CD14-positive monocyte (primary cell): ENCODE data around the gene RSPO1. TPM values are rescaled to one million over a fixed set of nuclear protein-coding genes. Genes with fewer than 3 reads are reported as not detected.

ENCODE experiments used
- DNase-seq, 3 donors: peaks; one replicate each; pipeline ENCODE4 v3.0.0-alpha.2; 2011 to 2022
- H2AFZ ChIP-seq: 2 replicates; pipeline ENCODE4 v1.6.0; 2012; ENCODE audit warnings: mild to moderate bottlenecking, low read depth, low read length, inconsistent platforms; ENCODE audit not compliant: insufficient read depth, poor library complexity, severe bottlenecking
- H3K27ac ChIP-seq, 2 donors: 1 replicate in 1 of 2; 2 replicates in 1 of 2; pipeline ENCODE4 v1.5.1; 2012 to 2013; ENCODE audit warnings: low read length in 2 of 2, control low read depth in 1 of 2, inconsistent platforms in 1 of 2, low read depth in 1 of 2, mild to moderate bottlenecking in 1 of 2
- H3K27me3 ChIP-seq, 2 donors: one replicate each; pipeline versions ENCODE4 v1.6.0 to v1.6.1; 2011 to 2013; ENCODE audit warnings: low read length in 2 of 2; ENCODE audit not compliant: control insufficient read depth in 2 of 2, insufficient read depth in 2 of 2
- H3K36me3 ChIP-seq, 2 donors: replicated peaks in 1 of 2; 1 replicate in 1 of 2; 2 replicates in 1 of 2; pipeline versions ENCODE4 v1.5.1 to v1.6.1; 2012 to 2013; ENCODE audit warnings: low read length in 2 of 2, control low read depth in 1 of 2, inconsistent platforms in 1 of 2, mild to moderate bottlenecking in 1 of 2; ENCODE audit not compliant: insufficient read depth in 2 of 2, control insufficient read depth in 1 of 2
- H3K4me1 ChIP-seq, 2 donors: 1 replicate in 1 of 2; 2 replicates in 1 of 2; pipeline versions ENCODE4 v1.5.1 to v1.6.1; 2012 to 2013; ENCODE audit warnings: low read length in 2 of 2, control low read depth in 1 of 2, inconsistent platforms in 1 of 2, mild to moderate bottlenecking in 1 of 2, moderate library complexity in 1 of 2; ENCODE audit not compliant: insufficient read depth in 2 of 2, control insufficient read depth in 1 of 2
- H3K4me2 ChIP-seq: replicated peaks from 2 replicates; pipeline ENCODE3; 2012; ENCODE audit warnings: low read length, moderate library complexity, mild to moderate bottlenecking; ENCODE audit not compliant: poor library complexity, severe bottlenecking; ENCODE audit errors: extremely low read depth
- H3K4me3 ChIP-seq, 3 experiments: fragments of 200-600 bp in 1 of 3; sonication (generic) in 1 of 3; replicated peaks in 1 of 3; 1 replicate in 2 of 3; 2 replicates in 1 of 3; pipeline ENCODE4 v1.5.1; 2011 to 2013; ENCODE audit warnings: low read length in 3 of 3, mild to moderate bottlenecking in 3 of 3, control low read depth in 2 of 3, low read depth in 2 of 3, inconsistent platforms in 1 of 3, moderate library complexity in 1 of 3
- H3K79me2 ChIP-seq: 2 replicates; pipeline ENCODE4 v1.6.0; 2012; ENCODE audit warnings: mild to moderate bottlenecking, control low read depth, inconsistent platforms, low read length, moderate library complexity; ENCODE audit not compliant: insufficient read depth
- H3K9ac ChIP-seq: 2 replicates; pipeline ENCODE4 v1.6.0; 2017; ENCODE audit warnings: low read length, mild to moderate bottlenecking; ENCODE audit not compliant: insufficient read depth, poor library complexity, severe bottlenecking
- H3K9me3 ChIP-seq, 2 donors: replicated peaks in 1 of 2; 1 replicate in 1 of 2; 2 replicates in 1 of 2; pipeline versions ENCODE4 v1.5.1 to v1.6.1; 2012 to 2013; ENCODE audit warnings: low read length in 2 of 2, control low read depth in 1 of 2; ENCODE audit not compliant: control insufficient read depth in 1 of 2, insufficient read depth in 1 of 2
- H4K20me1 ChIP-seq: 2 replicates; pipeline ENCODE4 v1.6.0; 2012; ENCODE audit warnings: mild to moderate bottlenecking, low read length, control low read depth, moderate library complexity; ENCODE audit not compliant: insufficient read depth
- H3K27ac Mint-ChIP-seq, 7 donors: one replicate each; pipeline ENCODE4 v1.8.0; 2020; ENCODE audit warnings: mild to moderate bottlenecking in 7 of 7, mixed read lengths in 7 of 7, moderate library complexity in 6 of 7, inconsistent platforms in 2 of 7
- H3K27me3 Mint-ChIP-seq, 3 donors: one replicate each; pipeline ENCODE4 v1.8.0; 2021 to 2022; ENCODE audit warnings: low read depth in 3 of 3, mild to moderate bottlenecking in 3 of 3, mixed read lengths in 3 of 3, moderate library complexity in 3 of 3, inconsistent platforms in 1 of 3
- H3K36me3 Mint-ChIP-seq, 2 donors: one replicate each; pipeline ENCODE4 v1.8.0; 2020; ENCODE audit warnings: mixed read lengths in 2 of 2, inconsistent platforms in 1 of 2, mild to moderate bottlenecking in 1 of 2
- H3K4me1 Mint-ChIP-seq: one replicate; pipeline ENCODE4 v1.8.0; 2020; ENCODE audit warnings: mild to moderate bottlenecking, mixed read lengths
- H3K4me3 Mint-ChIP-seq, 2 donors: one replicate each; pipeline ENCODE4 v1.8.0; 2020; ENCODE audit warnings: mild to moderate bottlenecking in 2 of 2, mixed read lengths in 2 of 2, moderate library complexity in 1 of 2
- H3K9me3 Mint-ChIP-seq, 7 donors: one replicate each; pipeline ENCODE4 v1.8.0; 2020 to 2022; ENCODE audit warnings: mixed read lengths in 7 of 7, mild to moderate bottlenecking in 6 of 7, moderate library complexity in 6 of 7, inconsistent platforms in 2 of 7
- WGBS: methylation state at CpG from one replicate; pipeline ENCODE4 v1.1.5; 2013; ENCODE audit warnings: missing lambda C conversion rate; ENCODE audit not compliant: insufficient coverage; 5-methylcytosine and 5-hydroxymethylcytosine counted together
- intact Hi-C, 2 donors: fragments of 100-400 bp; cut with micrococcal nuclease; formaldehyde crosslinking; loops; one replicate each; pipeline versions ENCODE4 v1.15.0 to v1.15.1; 2023
- polyA plus RNA-seq, 3 donors: library from polyadenylated mRNA; depleted of rRNA in 1 of 3; unstranded in 2 of 3; stranded (reverse) in 1 of 3; fragments of 300-500 nt in 2 of 3; fragments of >200 nt in 1 of 3; fragmentation: Illumina TruSeq in 2 of 3; gene quantifications; 1 replicate in 2 of 3; 2 replicates in 1 of 3; pipeline ENCODE4 v1.2.3, GENCODE V29; 2012 to 2021
- TF ChIP-seq, protein P1 (sequence below): fragments of 200-600 bp; IDR thresholded peaks from one replicate; pipeline ENCODE4 v1.8.0; 2022; ENCODE audit warnings: antibody characterized with exemption, mild to moderate bottlenecking

The RSPO1 gene
- polyA plus RNA-seq, 3 donors, result not detected

DNA sequence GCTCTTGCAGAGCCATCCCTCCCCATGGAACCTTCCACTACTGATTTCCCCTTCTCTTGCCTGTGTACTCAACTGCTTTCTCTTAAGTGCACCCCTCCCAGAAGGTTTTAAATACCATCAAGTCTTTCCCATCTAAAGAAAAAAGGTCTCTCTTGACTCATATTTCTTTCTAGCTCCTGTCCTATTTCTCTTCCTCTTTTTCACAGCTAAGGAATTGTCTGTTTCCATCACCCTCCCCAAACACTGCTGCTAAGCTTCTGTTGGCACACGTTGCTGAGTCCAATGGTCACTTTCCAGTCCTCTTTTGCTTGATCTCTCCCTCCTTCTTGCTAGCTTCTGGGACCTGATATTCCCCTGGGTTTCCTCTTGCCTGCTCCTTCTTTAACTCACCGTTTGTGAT, 25.7 kb downstream of the RSPO1 start:
- Histone ChIP-seq H3K4me2 (no peak overlapping the region), H3K79me2 (no peaks in the 10 kb centered on the region), H2AFZ (peak overlapping the region; percentile 56), H3K9ac (no peak overlapping the region), H3K4me1 (peaks cover 12 to 14% of the 10 kb centered on the region in 2 donors), H3K27me3 (no peaks in the 10 kb centered on the region), H3K9me3 (no peaks in the 10 kb centered on the region), H3K4me3 (no peak overlapping the region), H4K20me1 (no peaks in the 10 kb centered on the region), H3K36me3 (no peaks in the 10 kb centered on the region), H3K27ac (no peak overlapping the region)
- intact Hi-C loops, result loop anchor here in 1 of 2 donors (5.0 kb wide), 1 partner anchor 68 kb away; no protein-coding TSS in a partner anchor
- Mint-ChIP-seq H3K4me1 (no peaks in the 10 kb centered on the region), H3K4me3 (no peak overlapping the region), H3K27ac (no peak overlapping the region), H3K36me3 (no peaks in the 10 kb centered on the region), H3K27me3 (peaks cover under 1 to 3% (median 1%) of the 10 kb centered on the region in 3 donors), H3K9me3 (peaks cover 0 to 2% (median 0%) of the 10 kb centered on the region in 7 donors)
- no CpG with 5 or more reads among the region's 2 CpGs for WGBS
- TF ChIP-seq, protein P1, sequence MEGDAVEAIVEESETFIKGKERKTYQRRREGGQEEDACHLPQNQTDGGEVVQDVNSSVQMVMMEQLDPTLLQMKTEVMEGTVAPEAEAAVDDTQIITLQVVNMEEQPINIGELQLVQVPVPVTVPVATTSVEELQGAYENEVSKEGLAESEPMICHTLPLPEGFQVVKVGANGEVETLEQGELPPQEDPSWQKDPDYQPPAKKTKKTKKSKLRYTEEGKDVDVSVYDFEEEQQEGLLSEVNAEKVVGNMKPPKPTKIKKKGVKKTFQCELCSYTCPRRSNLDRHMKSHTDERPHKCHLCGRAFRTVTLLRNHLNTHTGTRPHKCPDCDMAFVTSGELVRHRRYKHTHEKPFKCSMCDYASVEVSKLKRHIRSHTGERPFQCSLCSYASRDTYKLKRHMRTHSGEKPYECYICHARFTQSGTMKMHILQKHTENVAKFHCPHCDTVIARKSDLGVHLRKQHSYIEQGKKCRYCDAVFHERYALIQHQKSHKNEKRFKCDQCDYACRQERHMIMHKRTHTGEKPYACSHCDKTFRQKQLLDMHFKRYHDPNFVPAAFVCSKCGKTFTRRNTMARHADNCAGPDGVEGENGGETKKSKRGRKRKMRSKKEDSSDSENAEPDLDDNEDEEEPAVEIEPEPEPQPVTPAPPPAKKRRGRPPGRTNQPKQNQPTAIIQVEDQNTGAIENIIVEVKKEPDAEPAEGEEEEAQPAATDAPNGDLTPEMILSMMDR, result no peak
- DNase-seq, result no peak

DNA sequence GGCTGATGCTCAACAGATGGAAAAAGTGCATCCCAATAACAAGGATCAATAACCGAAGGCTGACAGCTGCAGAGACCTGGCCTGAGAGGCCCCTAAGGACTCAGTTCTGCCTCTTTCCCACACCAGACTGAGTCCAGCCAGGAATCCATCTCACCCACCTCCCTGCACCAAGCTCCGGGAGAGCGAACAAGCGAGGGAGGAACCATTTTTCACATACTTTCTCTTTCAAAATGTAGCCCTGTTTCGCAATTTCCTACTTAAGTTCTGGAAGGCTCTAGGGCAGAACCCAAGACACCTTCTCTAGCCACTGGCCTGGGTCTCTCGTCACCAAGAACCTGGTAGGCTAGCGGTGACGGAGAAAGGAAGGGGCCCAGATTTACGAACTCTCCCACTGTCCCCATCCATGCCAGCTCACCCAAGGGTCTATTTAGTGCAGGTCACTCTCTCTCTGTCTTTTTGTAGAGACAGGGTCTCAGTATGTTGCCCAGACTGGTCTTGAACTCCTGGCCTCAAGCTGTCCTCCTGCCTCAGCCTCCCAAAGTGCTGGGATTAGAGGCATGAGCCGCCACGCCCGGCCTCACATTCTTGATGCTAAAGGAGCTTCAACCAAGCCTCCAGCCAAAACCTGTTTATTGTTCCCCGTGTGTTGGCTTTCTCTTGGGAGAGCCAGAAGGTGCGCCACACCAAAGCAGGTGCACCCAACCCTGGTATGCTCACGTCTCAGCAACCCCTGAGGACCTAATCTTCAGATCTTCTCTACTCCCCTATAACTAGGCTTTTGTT, 28.0 kb downstream of the RSPO1 start:
- intact Hi-C loops, result loop anchor here in 1 of 2 donors (5.0 kb wide), 1 partner anchor 71 kb away; no protein-coding TSS in a partner anchor
- peak overlapping the region; percentile 76 to 84 for H3K4me3 Mint-ChIP-seq
- WGBS, result 59% methylated on average over 13 of the region's 15 CpGs
- peaks cover 2 to 8% (median 6%) of the 10 kb centered on the region in 3 donors for H3K27me3 Mint-ChIP-seq
- H3K9me3 Mint-ChIP-seq, result peaks cover 0 to 2% (median 0%) of the 10 kb centered on the region in 7 donors
- peak overlapping the region; percentile 88 for H2AFZ ChIP-seq
- peak overlapping the region; percentile 72 for H3K4me2 ChIP-seq
- H3K4me3 ChIP-seq, result peak overlapping the region; percentile 30 to 72 (median 37)
- H3K27ac ChIP-seq, result peak overlapping the region; percentile 42 to 77
- H3K27ac Mint-ChIP-seq, result peak overlapping the region in 5 of 7 donors; percentile 76 to 90 (median 82)
- H3K4me1 ChIP-seq, result peaks cover 12 to 14% of the 10 kb centered on the region in 2 donors
- peak overlapping the region; percentile 53 for H3K9ac ChIP-seq
- TF ChIP-seq, protein P1, result no peak
- H3K79me2 ChIP-seq, result no peaks in the 10 kb centered on the region
- H3K27me3 ChIP-seq, result no peaks in the 10 kb centered on the region
- no peaks in the 10 kb centered on the region for H3K36me3 Mint-ChIP-seq
- H4K20me1 ChIP-seq, result no peaks in the 10 kb centered on the region
- DNase-seq, result peak; percentile 46 to 75 (median 62)
- H3K4me1 Mint-ChIP-seq, result peaks cover 4% of the 10 kb centered on the region
- no peaks in the 10 kb centered on the region for H3K36me3 ChIP-seq
- H3K9me3 ChIP-seq, result no peaks in the 10 kb centered on the region
